A549 (cell line): ENCODE results near the gene COX4I1. TPM values are rescaled to one million over a fixed set of nuclear protein-coding genes. Genes with fewer than 3 reads are reported as not detected.

Source experiments
- ATAC-seq, 2 experiments: fragments of 200-7000 bp in 1 of 2; fragments of >200 bp in 1 of 2; cut with Nextera tagmentation in 1 of 2; cut with Tn5 transposase in 1 of 2; 3 replicates each; pipeline versions ENCODE4 v1.8.0 to v1.9.1; 2018 to 2020; ENCODE audit warnings: mild to moderate bottlenecking in 1 of 2, moderate library complexity in 1 of 2
- CTCF ChIA-PET: fragments of 300-600 bp; sonication (Branson Sonifier 250); formaldehyde crosslinking; extraction: SDS; loops from one replicate; lab custom pipeline; 2021; ENCODE audit warnings: antibody characterized with exemption, inconsistent platforms; lab: Yijun Ruan, JAX
- POLR2A ChIA-PET: fragments of 350-600 bp; formaldehyde crosslinking; extraction: SDS; loops from one replicate; lab custom pipeline; 2021; ENCODE audit warnings: antibody characterized with exemption, inconsistent platforms; lab: Yijun Ruan, JAX
- DNase-seq, 2 experiments: peaks; one replicate each; pipeline versions ENCODE4 v3.0.0 to v3.0.0-alpha.2; 2011 to 2016; ENCODE audit warnings: low read depth in 1 of 2, low spot score in 1 of 2
- FAIRE-seq: peaks from 2 replicates; lab custom pipeline; 2011; peaks lifted over from hg19 to GRCh38; lab: Jason Lieb, UNC
- H3K27ac ChIP-seq, 2 experiments: fragments of >200 bp; sonication (Bioruptor Twin); formaldehyde crosslinking; 3 replicates each; pipeline ENCODE4 v1.5.1; 2016 to 2017
- H3K4me1 ChIP-seq: fragments of >200 bp; sonication (Bioruptor Twin); formaldehyde crosslinking; 3 replicates; pipeline ENCODE4 v1.6.1; 2016
- H3K4me2 ChIP-seq: fragments of >200 bp; sonication (Bioruptor Twin); formaldehyde crosslinking; 3 replicates; pipeline ENCODE4 v1.6.1; 2016
- H3K4me3 ChIP-seq: fragments of >200 bp; sonication (Bioruptor Twin); formaldehyde crosslinking; 3 replicates; pipeline ENCODE4 v1.5.1; 2016
- H3K9me3 ChIP-seq: fragments of >200 bp; sonication (Bioruptor Twin); formaldehyde crosslinking; 3 replicates; pipeline ENCODE4 v1.6.1; 2016
- CBX2 ChIP-seq: fragments of 200-600 bp; sonication (generic); IDR thresholded peaks from 2 replicates; pipeline ENCODE4 v1.6.1; 2016; ENCODE audit warnings: low read depth, mild to moderate bottlenecking, borderline replicate concordance
- CBX8 ChIP-seq: fragments of 200-600 bp; sonication (generic); IDR thresholded peaks from 2 replicates; pipeline ENCODE4 v1.6.1; 2016
- CHD4 ChIP-seq: fragments of 200-600 bp; sonication (generic); IDR thresholded peaks from 2 replicates; pipeline ENCODE4 v1.6.1; 2016; ENCODE audit warnings: antibody characterized with exemption, mild to moderate bottlenecking, borderline replicate concordance
- EP300 ChIP-seq, 2 experiments: fragments of >200 bp; sonication (Bioruptor Twin); formaldehyde crosslinking; IDR thresholded peaks; 2 replicates in 1 of 2; 3 replicates in 1 of 2; pipeline ENCODE4 v1.6.1; 2016 to 2017
- ESRRA ChIP-seq: fragments of 150-350 bp; IDR thresholded peaks from 2 replicates; pipeline ENCODE4 v1.6.1; 2014; ENCODE audit warnings: mild to moderate bottlenecking, low read length, borderline replicate concordance
- FOSB ChIP-seq: fragments of 250-450 bp; sonication (Bioruptor Pico); IDR thresholded peaks from 2 replicates; pipeline ENCODE4 v1.5.0; 2020; ENCODE audit warnings: mild to moderate bottlenecking, moderate library complexity
- FOXS1 ChIP-seq: fragments of 250-450 bp; sonication (Bioruptor Pico); IDR thresholded peaks from 2 replicates; pipeline ENCODE4 v1.5.0; 2020; ENCODE audit warnings: mild to moderate bottlenecking, moderate library complexity
- GATA3 ChIP-seq: IDR thresholded peaks from 2 replicates; pipeline ENCODE4 v1.6.1; 2012; ENCODE audit warnings: borderline replicate concordance
- HDAC2 ChIP-seq: fragments of 200-600 bp; sonication (generic); IDR thresholded peaks from 2 replicates; pipeline ENCODE4 v1.6.1; 2016
- HOXB13 ChIP-seq: fragments of 250-450 bp; sonication (Bioruptor Pico); IDR thresholded peaks from 2 replicates; pipeline ENCODE4 v1.5.0; 2020; ENCODE audit warnings: low read depth, mild to moderate bottlenecking, moderate library complexity
- JUN ChIP-seq, 2 experiments: fragments of >200 bp; sonication (Bioruptor Twin); formaldehyde crosslinking; IDR thresholded peaks; 2 replicates in 1 of 2; 3 replicates in 1 of 2; pipeline ENCODE4 v1.6.1; 2016 to 2017
- JUNB ChIP-seq: fragments of >200 bp; sonication (Bioruptor Twin); formaldehyde crosslinking; IDR thresholded peaks from 2 replicates; pipeline ENCODE4 v1.6.1; 2016
- KDM5A ChIP-seq: fragments of 200-600 bp; sonication (generic); IDR thresholded peaks from 2 replicates; pipeline ENCODE4 v1.6.1; 2016; ENCODE audit warnings: antibody characterized with exemption, mild to moderate bottlenecking
- MAX ChIP-seq: IDR thresholded peaks from 2 replicates; pipeline ENCODE4 v1.6.1; 2012
- MAZ ChIP-seq: fragments of 150-350 bp; IDR thresholded peaks from 2 replicates; pipeline ENCODE4 v1.6.1; 2014; ENCODE audit warnings: antibody characterized with exemption, low read depth, low read length, borderline replicate concordance
- MYC ChIP-seq: IDR thresholded peaks from 2 replicates; pipeline ENCODE4 v1.6.1; 2012; ENCODE audit warnings: mild to moderate bottlenecking, inconsistent platforms, low read length, improper control_type of control experiment, borderline replicate concordance
- NR3C1 ChIP-seq: fragments of >200 bp; sonication (Bioruptor Twin); formaldehyde crosslinking; IDR thresholded peaks from 3 replicates; pipeline ENCODE4 v1.6.1; 2017
- POLR2A ChIP-seq: IDR thresholded peaks from 2 replicates; pipeline ENCODE4 v1.6.1; 2012; ENCODE audit warnings: mild to moderate bottlenecking, low read length
- RAD21 ChIP-seq, 2 experiments: fragments of >200 bp in 1 of 2; sonication (Bioruptor Twin) in 1 of 2; formaldehyde crosslinking in 1 of 2; IDR thresholded peaks in 1 of 2; conservative IDR thresholded peaks in 1 of 2; 2 replicates in 1 of 2; 3 replicates in 1 of 2; pipeline ENCODE4 v1.6.1; 2012 to 2018; ENCODE audit warnings: inconsistent platforms in 1 of 2
- RCOR1 ChIP-seq: fragments of 150-350 bp; IDR thresholded peaks from 2 replicates; pipeline ENCODE4 v1.6.1; 2014; ENCODE audit warnings: antibody characterized with exemption, low read length, low read depth
- RFX5 ChIP-seq: fragments of 450-650 bp; IDR thresholded peaks from 2 replicates; pipeline ENCODE4 v1.7.1; 2014; ENCODE audit warnings: antibody characterized with exemption, mild to moderate bottlenecking, moderate library complexity
- RNF2 ChIP-seq: fragments of 200-600 bp; sonication (generic); IDR thresholded peaks from 2 replicates; pipeline ENCODE4 v1.6.1; 2016; ENCODE audit warnings: low read depth, mild to moderate bottlenecking, antibody characterized with exemption, moderate library complexity, borderline replicate concordance
- SMC3 ChIP-seq: fragments of >200 bp; sonication (Bioruptor Twin); formaldehyde crosslinking; IDR thresholded peaks from 3 replicates; pipeline ENCODE4 v1.6.1; 2018; ENCODE audit warnings: inconsistent platforms
- SREBF2 ChIP-seq: fragments of 450-650 bp; IDR thresholded peaks from 2 replicates; pipeline ENCODE4 v1.6.1; 2014; ENCODE audit warnings: mild to moderate bottlenecking, moderate library complexity
- TP53 ChIP-seq: fragments of 250-450 bp; sonication (Bioruptor Pico); IDR thresholded peaks from 2 replicates; pipeline ENCODE4 v1.5.0; 2021; ENCODE audit warnings: mild to moderate bottlenecking, moderate library complexity
- ZNF302 ChIP-seq: fragments of 250-450 bp; sonication (Bioruptor Pico); IDR thresholded peaks from 2 replicates; pipeline ENCODE4 v1.9.0; 2021; ENCODE audit warnings: inconsistent platforms, mild to moderate bottlenecking, moderate library complexity
- WGBS: methylation state at CpG from one replicate; pipeline ENCODE4 v1.1.6; 2017; ENCODE audit errors: missing lambda C conversion rate; 5-methylcytosine and 5-hydroxymethylcytosine counted together
- polyA plus RNA-seq, 4 experiments: library from polyadenylated mRNA; depleted of rRNA in 3 of 4; stranded (reverse); fragments of >200 nt; fragmentation: RNase III in 1 of 4; extraction: RNeasy Plus Mini Kit Qiagen cat#74134 plus additional on column Dnase treatment in 1 of 4; gene quantifications; 2 replicates in 3 of 4; 3 replicates in 1 of 4; pipeline ENCODE4 v1.2.3, GENCODE V29; 2011 to 2017
- TF ChIP-seq, protein P1 (sequence below): fragments of 200-600 bp; sonication (generic); IDR thresholded peaks from 2 replicates; pipeline ENCODE4 v1.6.1; 2016; ENCODE audit warnings: antibody characterized with exemption, mild to moderate bottlenecking, moderate library complexity
- TF ChIP-seq, protein P2 (sequence below): fragments of 250-450 bp; sonication (Bioruptor Pico); IDR thresholded peaks from 2 replicates; pipeline ENCODE4 v1.5.0; 2020; ENCODE audit warnings: low read depth, mild to moderate bottlenecking, moderate library complexity

Gene COX4I1
- polyA plus RNA-seq, 2 of the 4 experiments (the other 2 are of a cell fraction) = 783 to 929 TPM

- POLR2A ChIA-PET = interaction anchor here (1.2 kb wide), 1 partner anchor 12 kb away, joined by 3 read pairs; no protein-coding TSS in a partner anchor
These were observed 10.7 kb upstream of the COX4I1 start for GRCh38 chr16:85788819-85789218.

GRCh38 chr16:85789773-85790172 lies 9.7 kb upstream of the COX4I1 start:
- FAIRE-seq = no peak
- DNase-seq = no peak
- H3K4me1 ChIP-seq = no peaks in the 10 kb centered on the region
- no peak for ATAC-seq
- no peak overlapping the region for H3K4me2 ChIP-seq
- ChIA-PET POLR2A (no interaction called here), CTCF (interaction anchor here (0.7 to 1.8 kb wide), 2 partner anchors 27 to 30 kb away, joined by 3 to 6 read pairs; no protein-coding TSS in a partner anchor)
- no peak overlapping the region for H3K4me3 ChIP-seq
- H3K27ac ChIP-seq = no peak overlapping the region
- no peak for TF ChIP-seq RCOR1
- H3K9me3 ChIP-seq = no peaks in the 10 kb centered on the region
- 90% methylated on average over 6 of the region's 6 CpGs for WGBS

More at GRCh38 chr16:85788819-85789218, 10.7 kb upstream of the COX4I1 start:
- H3K9me3 ChIP-seq = no peaks in the 10 kb centered on the region
- FAIRE-seq = no peak
- no peak for TF ChIP-seq SREBF2
- TF ChIP-seq RFX5 = no peak
- no peak for TF ChIP-seq MYC
- no peak for TF ChIP-seq FOXS1 (CRISPR knock-in tag)
- TF ChIP-seq CHD4 = no peak
- TF ChIP-seq NR3C1 = no peak
- no peak for TF ChIP-seq EP300 (IDR thresholded peaks at IDR 0.05)
- TF ChIP-seq FOSB = no peak
- TF ChIP-seq ESRRA = no peak
- no peak for TF ChIP-seq CBX8
- no peak for TF ChIP-seq POLR2A
- no peak for TF ChIP-seq TP53
- TF ChIP-seq GATA3 = no peak
- TF ChIP-seq RNF2 = no peak
- TF ChIP-seq MAZ = no peak
- no peak for TF ChIP-seq ZNF302 (CRISPR knock-in tag)
- no peak for DNase-seq
- H3K4me3 ChIP-seq = no peak overlapping the region
- ATAC-seq = no peak
- no peak overlapping the region for H3K4me2 ChIP-seq
- H3K27ac ChIP-seq = no peak overlapping the region
- CTCF ChIA-PET = interaction anchor here (1.6 to 1.8 kb wide), 3 partner anchors 9 to 26 kb away, joined by 4 to 6 read pairs (median 6); no protein-coding TSS in a partner anchor
- 94% methylated on average over 11 of the region's 11 CpGs for WGBS
- no peaks in the 10 kb centered on the region for H3K4me1 ChIP-seq

DNA sequence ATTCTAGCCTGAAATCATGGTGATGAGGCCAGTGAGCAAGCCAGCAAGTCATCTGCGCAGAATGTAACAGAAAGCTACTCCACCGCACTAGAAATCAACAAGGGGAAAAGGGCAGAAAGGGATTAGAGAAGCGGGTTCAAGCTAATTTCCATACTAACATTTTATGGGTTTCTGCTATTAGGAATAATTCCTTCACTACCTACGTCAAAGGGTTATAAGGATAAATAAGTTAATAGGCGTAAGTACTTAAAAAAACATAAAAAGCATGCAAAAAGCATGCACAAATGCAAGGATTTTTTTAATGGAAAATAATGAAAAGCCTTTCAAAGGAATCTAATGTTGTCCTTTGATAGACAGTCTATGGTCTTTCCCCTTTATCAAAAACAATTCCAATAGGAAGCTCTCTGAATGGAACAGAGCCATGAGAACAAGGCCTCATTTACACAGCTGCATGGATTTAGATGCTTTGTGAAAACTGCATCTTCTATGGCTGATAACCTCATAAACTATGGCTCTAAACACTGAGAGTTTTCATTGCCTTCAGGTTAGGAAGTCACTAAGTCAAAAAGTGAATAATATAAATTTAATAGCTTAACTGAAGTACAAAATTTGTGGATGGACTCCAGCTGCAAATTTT lies 5.7 kb upstream of the COX4I1 start:
- TF ChIP-seq HOXB13 (CRISPR knock-in tag) = no peak
- no peak for TF ChIP-seq MAX
- TF ChIP-seq JUNB = no peak
- TF ChIP-seq GATA3 = no peak
- Histone ChIP-seq H3K27ac (no peak overlapping the region), H3K4me1 (peaks cover 12% of the 10 kb centered on the region), H3K4me2 (no peak overlapping the region), H3K9me3 (no peaks in the 10 kb centered on the region), H3K4me3 (no peak overlapping the region)
- DNase-seq (no peak), FAIRE-seq (no peak), ATAC-seq (no peak)
- ChIA-PET CTCF (interaction anchor here (1.6 to 2.3 kb wide), 2 partner anchors 27 to 118 kb away, joined by 3 to 8 read pairs; no protein-coding TSS in a partner anchor), POLR2A (no interaction called here)
- WGBS = 80% methylated on average over 5 of the region's 5 CpGs

GRCh38 chr16:85794696-85795095 lies 4.8 kb upstream of the COX4I1 start:
- no peak for FAIRE-seq
- Histone ChIP-seq H3K27ac (no peak overlapping the region), H3K4me3 (no peak overlapping the region), H3K4me2 (no peak overlapping the region), H3K4me1 (peaks cover 12% of the 10 kb centered on the region), H3K9me3 (no peaks in the 10 kb centered on the region)
- no peak for ATAC-seq
- ChIA-PET POLR2A (no interaction called here), CTCF (interaction anchor here (1.6 to 2.3 kb wide), 2 partner anchors 27 to 119 kb away, joined by 3 to 8 read pairs; no protein-coding TSS in a partner anchor)
- WGBS = 84% methylated on average over 8 of the region's 8 CpGs
- no peak for DNase-seq
- no peak for TF ChIP-seq MAX
- TF ChIP-seq KDM5A = no peak
- TF ChIP-seq, protein P1, sequence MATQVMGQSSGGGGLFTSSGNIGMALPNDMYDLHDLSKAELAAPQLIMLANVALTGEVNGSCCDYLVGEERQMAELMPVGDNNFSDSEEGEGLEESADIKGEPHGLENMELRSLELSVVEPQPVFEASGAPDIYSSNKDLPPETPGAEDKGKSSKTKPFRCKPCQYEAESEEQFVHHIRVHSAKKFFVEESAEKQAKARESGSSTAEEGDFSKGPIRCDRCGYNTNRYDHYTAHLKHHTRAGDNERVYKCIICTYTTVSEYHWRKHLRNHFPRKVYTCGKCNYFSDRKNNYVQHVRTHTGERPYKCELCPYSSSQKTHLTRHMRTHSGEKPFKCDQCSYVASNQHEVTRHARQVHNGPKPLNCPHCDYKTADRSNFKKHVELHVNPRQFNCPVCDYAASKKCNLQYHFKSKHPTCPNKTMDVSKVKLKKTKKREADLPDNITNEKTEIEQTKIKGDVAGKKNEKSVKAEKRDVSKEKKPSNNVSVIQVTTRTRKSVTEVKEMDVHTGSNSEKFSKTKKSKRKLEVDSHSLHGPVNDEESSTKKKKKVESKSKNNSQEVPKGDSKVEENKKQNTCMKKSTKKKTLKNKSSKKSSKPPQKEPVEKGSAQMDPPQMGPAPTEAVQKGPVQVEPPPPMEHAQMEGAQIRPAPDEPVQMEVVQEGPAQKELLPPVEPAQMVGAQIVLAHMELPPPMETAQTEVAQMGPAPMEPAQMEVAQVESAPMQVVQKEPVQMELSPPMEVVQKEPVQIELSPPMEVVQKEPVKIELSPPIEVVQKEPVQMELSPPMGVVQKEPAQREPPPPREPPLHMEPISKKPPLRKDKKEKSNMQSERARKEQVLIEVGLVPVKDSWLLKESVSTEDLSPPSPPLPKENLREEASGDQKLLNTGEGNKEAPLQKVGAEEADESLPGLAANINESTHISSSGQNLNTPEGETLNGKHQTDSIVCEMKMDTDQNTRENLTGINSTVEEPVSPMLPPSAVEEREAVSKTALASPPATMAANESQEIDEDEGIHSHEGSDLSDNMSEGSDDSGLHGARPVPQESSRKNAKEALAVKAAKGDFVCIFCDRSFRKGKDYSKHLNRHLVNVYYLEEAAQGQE = no peak
- TF ChIP-seq CBX2 = no peak
- TF ChIP-seq JUN (IDR thresholded peaks at IDR 0.05) = no peak
- TF ChIP-seq RAD21 (conservative IDR thresholded peaks at IDR 0.05 in 1 of 2, IDR thresholded peaks at IDR 0.05 in 1 of 2) = no peak
- no peak for TF ChIP-seq SMC3
- TF ChIP-seq HDAC2 = no peak
- no peak for TF ChIP-seq CHD4
- TF ChIP-seq HOXB13 (CRISPR knock-in tag) = no peak
- no peak for TF ChIP-seq GATA3
- TF ChIP-seq, protein P2, sequence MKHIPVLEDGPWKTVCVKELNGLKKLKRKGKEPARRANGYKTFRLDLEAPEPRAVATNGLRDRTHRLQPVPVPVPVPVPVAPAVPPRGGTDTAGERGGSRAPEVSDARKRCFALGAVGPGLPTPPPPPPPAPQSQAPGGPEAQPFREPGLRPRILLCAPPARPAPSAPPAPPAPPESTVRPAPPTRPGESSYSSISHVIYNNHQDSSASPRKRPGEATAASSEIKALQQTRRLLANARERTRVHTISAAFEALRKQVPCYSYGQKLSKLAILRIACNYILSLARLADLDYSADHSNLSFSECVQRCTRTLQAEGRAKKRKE (CRISPR knock-in tag) = no peak
